HG02840 (cell line): Measurements from ENCODE around the gene HOXA11.

Experiments used
- ATAC-seq: cut with Tn5 transposase; IDR thresholded peaks from one replicate; pipeline ENCODE4 v1.9.1; 2021; ENCODE audit warnings: mild to moderate bottlenecking, moderate library complexity, moderate number of reproducible peaks; ENCODE audit not compliant: unreplicated experiment, low FRiP score

HOXA11 gene

DNA sequence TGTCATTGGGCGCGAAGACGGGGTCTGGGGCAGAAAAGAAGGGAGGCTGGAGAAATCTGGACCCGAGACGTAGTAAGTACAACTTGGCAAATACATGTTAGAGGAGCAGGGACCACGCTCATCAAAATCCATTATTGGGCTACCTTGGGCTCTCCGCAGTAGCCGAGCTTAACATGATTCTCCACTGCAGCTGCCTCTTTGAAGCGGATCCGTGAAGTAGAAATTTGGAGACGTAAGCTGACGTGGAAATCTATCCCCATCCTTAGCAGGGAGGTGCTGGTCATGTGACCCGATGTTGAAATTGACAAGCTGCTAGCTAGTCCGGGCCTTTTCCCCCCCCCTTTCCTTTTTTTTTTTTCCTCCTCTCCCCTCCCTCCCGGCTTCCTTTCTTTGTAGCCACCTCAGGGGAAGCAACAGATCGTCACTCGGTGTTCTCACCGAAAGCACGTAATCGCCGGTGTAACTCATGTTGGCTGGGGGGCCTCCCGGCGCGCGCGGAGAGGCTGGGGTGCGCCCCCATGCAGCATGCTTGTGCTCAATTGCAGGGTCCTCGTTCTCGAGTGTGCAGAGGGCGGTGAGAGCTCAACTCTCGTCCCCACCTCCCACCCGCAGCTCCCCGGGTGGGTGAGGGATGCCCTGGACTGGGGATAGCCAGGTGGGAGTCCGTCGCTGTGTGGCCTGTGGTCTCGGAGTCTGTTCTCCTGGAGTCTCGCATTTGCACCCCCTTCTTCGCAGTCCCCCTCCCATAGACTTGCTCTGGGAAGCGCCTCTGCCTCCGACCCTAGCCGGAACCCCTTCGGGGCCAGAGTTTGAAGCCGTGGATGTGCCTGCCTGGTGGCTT lies at the start of gene HOXA11:
Gene HOXA11 (minus strand): TSS at position 220 of the 841 bp plus-strand sequence. CDS start 88 bp downstream, at position 132.
- no peak for ATAC-seq

DNA sequence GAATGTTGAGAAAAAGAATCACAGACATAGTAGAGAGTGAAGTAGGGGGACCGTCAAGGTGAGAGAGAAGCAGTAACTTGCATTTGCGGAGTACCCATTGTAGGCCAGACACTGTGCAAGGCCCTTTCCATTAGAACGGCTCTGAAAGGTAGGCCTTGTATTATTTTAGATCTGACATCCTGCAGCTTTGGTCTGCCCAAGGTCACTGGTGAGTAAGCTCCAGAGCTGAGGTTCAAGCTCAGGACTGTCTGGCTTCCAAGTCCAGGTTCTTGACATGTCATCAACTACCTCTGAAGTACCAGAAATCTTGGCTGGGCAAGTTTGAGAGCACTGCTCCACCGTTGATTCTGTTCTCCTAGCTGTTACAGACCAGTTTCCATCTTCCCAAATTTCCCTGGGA lies 44.4 kb upstream of the HOXA11 start:
- ATAC-seq, result no peak

DNA sequence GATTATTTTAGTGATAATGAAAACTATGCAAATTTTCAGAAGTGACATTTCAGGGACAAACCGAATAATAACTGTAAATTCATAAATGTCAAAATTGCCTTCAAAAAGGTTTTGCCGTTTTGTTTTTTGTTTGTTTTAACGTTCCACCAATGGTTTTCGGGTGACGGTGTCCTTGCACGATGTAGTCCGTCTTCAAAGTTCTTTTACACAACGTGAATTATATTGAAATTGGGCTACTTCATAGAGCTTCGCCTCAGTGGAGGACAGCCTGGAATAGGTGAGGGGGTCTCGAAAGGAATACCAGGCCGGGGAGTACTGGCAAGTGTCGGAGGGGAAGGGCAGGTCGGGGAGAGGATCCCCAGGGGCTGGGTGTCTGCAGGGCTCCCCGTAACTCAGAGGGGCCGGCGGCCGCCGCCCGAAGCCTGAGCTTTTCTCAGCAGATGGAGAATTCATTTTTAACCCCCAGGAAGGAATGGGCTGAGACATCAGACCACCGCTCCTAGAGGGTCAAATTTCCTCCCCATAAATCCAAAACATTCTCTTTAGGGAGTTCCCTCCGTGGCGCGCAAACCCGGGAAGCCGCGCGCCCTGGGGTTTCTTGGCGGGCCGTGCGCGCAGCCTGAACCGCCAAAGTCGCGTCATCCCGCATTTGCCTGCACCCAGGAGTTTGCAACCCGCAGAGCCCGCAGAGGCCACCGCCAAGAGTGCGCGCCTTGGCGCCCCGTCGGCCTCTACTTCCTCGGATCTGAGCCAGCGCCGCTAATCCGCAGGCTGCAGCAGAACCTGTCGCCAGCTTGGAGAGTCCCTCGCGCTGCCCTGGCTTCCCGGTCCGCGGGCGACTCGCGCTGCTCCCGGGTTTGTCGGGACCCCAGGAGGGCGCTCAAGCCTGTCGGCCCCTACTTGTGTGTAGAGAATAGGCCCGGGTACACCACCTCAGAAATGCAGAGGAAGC lies 40.2 kb upstream of the HOXA11 start:
- no peak for ATAC-seq

DNA sequence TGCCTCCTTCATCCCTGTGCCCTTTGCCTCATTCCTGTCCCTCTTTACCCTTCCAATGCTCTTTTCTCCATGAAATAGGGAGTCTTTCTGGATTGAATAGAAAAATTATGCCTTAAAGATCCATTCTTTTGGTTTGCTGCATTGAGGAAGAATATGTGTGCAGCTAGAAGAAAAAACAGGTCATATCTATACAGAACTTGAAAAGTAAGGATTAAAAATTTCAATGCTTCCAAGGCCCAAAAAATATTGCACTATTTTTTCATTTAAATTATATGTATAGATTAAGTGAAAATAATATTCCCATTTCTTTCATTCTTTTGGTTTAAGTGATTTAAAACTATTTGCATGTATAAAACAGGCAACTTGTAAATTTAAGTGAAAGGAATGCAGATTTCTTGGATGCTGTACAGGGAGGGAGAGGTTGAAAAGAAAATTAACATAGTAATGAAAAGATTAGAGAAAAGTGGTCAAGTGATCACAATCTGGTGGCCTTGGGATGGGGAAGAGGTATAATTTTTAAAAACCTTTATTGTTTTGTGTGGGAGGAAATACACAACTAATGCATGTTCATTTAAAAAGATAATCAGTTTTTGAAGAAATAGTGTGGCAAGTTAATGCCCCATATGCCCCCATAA lies 39.0 kb upstream of the HOXA11 start:
- no peak for ATAC-seq

DNA sequence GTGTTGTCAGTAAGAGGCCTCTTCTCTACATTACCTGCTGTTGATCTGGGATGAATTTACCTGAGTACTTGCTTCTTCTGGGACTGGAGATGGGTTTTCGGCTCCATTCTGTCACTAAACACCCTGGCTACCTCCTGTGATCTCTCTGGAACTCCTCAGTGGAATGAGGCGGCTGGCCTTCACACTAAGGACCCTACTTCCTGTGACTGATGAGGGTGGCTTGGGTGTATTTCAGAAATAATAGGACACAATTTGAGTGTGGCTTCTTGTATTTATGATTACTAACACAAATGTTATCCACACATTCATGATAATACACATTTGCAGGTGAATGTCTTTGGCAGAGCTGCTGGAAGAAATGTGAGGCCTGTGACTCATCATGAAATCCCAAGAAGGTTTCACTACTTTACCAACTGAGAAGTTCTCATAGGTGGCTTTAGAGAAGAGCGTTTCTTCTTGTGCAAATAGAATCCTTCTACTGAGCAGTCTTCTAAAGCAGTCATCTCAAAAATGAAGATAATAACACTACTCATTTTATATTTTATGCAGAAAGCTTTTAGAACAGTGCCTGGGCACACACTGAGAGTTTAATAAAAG lies 36.3 kb upstream of the HOXA11 start:
- ATAC-seq, result no peak

DNA sequence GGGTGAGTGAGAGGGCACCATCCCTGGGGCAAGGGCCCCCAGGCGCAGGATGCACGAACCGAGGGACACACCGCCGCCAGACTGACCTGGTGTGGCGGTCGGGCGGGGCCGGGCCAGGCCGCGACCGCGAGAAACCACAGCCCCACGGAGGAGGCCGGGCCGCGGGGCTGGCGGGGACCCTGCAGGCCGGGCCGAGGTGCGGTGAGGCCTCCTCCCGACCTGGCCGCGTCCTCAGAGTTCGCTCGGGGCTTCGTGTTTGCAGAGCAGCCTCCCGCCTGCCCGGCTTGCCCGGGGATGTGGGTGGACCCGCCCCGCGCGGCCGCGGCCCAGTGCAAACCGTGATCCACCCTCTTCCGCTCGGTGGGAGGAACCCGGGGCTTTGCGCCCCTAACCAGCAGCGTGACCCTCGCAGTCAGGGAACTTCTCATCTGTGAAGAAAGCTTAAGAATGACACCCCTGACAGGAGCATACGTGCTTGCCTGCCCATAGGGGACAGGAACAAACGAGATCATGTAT lies 35.5 kb upstream of the HOXA11 start:
- ATAC-seq, result no peak

DNA sequence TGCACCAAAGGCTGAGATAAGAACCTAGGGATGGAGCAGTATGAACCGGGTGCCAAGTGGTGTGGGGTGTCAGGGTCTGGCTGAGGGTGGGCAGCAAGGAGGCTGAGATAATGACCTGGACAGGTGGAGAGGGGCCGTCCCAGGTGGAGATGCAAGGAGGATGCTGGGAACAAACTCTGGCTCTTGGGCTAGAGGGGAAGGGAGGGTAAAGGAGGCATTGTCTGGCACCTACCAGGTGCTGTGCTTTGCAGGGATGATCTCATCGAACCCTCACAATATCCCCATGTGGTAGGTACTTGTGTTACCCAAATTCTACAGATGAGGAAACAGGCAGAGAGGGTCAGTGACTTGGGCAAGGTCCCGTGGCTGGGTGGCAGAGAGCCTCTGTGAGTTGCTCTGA lies 34.8 kb upstream of the HOXA11 start:
- no peak for ATAC-seq

DNA sequence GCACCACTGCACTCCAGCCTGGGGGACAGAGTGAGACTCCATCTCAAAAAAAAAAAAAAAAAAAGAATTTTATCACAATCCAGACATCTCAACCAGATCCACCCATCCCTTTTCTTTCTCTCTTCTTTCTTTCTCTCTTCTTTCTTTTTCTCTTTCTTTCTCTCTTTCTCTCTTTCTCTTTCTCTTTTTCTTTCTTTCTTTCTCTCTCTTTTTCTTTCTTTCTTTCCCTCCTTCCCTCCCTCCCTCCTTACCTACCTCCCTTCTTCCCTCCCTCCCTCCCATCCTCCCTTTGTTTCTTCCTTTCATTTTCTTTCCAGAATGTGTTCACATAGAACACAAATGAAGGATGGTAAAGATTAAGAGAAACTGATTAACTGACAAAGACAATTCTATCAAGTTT lies 32.9 kb upstream of the HOXA11 start:
- ATAC-seq, result no peak

DNA sequence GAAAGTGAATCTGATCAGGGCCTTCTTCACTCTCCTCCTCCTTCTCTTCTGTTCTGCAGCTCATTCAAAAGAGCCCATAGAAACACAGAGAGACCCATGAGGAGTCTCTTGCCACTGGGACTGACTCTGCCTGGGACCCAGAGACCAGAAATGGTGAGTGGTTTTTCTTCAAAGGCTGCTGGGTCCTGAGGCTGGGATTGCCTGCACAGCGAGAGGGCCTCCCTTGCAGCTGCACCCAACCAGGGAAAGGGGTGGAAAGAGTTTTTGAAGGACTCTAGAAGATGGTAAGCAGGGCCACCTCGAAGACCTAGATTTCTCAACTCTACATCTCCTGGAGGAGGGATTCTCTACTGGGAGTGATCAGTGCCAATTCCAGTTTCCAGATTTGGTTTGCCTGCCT lies 30.3 kb upstream of the HOXA11 start:
- ATAC-seq, result no peak

DNA sequence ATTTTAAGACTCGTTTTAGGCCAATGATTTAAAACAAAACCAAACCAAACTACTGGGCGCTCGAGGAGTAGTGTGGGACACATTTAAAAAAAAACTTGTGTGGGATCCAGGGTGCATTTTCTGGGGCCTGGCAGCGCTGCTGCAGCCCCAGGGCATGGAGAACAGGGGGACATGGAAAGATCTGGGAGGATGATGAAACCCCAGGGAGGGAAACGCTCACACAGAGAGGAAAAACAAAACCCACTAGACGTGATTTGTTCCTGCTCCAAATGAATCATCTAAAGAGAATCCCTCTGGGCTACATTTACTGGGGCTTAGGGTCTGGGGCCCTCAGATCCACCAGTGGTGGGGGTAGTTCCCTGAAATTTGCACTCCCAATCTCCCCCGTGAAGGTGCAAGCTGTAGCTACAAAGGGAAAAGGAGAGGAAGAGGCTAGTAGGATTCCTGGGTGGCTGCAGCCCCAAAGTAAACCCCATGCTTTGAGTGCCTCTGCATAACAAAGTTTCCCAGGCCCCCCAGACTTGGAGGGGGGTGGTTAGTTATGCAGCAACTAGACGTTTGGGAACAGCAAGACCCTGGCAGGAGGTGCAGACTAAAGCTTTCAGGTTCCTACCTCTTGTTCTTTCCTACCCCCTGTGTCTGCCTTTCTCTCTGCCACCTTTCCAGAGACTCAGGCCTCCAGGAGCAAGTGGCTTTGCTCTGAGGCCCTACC lies 29.4 kb upstream of the HOXA11 start:
- no peak for ATAC-seq

DNA sequence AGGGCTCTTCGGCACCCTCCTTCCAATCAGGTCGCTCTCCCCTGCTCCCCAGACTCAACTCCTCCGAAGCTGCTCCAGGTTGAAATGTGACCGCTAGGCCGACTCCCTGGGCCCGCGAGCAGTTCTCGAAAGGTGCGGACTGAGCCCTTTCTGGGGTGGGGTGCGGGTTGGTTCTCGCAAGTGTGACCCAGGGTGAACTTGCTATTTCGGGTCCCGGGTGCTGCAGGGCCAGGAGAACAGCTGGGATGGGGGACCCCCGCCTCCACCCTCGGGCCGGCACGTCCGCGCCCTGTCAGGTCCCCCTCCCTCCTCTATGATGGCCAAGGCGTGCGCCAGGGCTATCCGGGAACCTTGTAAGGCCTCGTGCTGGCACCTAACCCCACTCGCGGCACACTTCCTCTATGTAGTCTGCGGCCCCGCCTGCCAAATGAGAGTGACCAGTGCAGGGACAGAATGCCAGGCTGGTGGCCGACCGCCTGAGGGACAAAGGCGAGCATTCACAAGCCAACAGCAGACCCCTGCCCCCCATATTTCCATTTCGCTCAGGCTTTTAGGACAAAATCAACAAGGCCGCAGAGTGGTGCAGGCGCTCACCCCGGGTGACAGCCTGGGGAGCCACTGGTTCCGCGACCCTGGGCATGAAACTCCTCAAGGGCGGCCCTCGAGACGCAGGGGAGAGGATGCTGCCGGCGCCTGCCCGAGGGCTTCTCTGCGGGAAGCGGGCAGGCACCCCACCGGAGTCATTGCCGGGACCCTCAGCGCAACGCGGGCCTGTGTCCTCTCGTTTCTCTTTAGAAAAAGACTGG lies 28.6 kb upstream of the HOXA11 start:
- ATAC-seq, result no peak

DNA sequence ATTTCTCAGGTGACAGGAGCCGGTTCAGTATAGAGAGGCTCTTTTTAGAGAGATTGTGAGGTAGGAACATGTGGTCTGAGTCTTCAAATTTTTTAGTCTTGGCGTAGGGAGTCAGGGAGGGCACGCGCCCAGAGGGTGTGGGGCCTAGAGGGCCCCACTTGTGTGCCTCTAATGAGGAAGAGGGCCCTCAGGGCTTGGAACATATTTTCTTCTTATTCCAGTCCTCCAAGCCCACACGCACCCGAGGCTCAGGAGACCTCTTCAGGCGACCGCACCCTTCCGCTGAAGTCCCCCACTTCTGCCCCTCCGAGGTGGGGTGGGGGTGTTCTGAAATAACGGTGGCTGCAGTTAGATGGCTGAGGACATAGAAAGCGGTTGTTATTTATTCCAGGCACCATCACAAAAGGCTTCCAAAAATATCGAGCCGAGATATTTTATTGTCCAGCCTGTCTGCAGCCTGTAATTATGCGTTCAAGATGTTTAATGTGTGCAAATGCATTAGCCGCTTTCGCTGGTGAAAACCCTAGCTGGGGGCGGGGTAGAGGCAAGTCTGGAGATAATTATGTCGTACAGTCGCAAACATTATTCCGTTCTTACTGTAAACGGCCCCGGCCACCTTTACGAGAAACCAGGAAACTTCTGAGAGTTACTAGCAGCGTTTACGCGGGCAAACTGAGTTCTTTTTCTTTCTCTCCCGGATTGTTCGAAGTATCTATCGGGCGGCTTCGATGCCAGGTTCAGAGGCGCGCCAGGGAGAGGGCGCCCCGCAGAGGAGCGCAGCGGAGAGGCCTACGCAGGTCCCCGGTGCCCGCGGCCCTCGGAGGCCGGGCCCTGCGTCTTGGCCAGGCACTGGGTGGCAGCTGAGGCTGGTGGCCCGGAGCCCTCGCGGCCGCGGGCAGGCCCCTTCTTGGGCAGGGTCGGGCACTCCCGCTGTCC lies 27.7 kb upstream of the HOXA11 start:
- no peak for ATAC-seq

DNA sequence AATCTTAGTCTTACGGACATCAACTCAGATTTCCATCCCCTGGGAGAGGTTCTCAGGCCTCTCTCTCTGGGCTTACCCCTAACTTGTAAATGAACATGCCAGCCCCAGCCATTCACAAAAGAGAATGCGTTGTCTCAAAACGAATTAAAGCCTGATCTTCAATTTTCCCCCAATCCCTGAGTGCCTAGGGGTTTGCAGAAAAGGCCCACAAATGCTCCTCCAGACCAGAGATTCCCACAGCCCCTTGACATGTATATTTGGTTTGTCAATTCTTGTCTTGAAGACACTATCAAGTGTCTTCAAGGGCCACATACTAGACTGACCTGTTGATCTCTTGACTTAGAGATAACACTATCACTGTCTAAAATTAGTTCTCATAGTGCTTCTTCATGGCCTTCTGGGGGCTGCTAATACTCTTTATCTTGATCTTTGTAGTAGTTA lies 26.8 kb upstream of the HOXA11 start:
- no peak for ATAC-seq

DNA sequence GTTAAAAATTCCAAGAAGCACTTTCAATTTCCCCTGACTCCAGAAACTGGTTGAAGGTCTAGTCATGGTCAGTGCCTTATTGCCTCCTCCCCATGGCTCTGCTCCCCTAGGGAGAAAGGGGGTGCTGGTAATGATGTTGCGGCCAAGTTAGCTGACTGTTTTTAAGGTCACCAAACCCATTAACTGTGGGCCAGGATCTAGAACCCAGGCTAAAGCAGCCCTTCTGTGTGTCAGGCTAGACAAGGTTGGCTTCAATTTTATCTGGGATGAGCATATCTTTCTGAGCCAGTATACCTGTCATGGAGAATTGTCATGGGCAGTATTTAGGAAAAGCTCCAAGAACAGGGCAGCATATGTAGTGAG lies 26.0 kb upstream of the HOXA11 start:
- no peak for ATAC-seq

DNA sequence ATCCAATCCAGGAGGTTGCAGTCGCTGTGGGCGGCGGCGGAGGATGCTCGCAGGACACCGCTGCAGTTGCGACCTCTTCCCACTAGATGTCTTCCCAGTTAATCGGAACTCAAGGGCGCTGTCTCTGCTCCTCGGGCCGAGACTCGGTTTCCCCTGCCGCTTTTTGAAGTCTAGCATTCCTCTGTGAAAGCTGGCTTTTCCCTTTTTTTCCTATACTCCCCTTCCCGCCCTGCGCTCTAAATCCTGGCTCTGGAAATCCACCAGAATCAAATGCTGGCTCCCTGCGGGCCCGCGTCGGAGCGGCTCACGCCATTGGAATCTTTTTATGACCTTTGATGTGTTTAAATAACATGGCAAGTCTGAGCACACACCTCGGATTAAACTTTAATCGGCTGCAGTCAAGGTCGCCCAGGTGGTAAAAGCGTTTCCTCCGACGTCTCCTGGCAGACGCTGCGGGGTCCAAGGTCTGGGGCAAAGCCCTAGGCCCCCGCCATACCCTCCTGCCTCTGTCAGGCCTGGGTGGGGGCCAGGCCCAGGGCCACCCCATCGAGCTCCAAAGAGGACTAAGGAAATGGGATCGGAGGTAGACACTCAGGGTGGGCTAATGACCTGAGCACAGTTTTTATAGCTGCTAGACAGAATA lies 25.5 kb upstream of the HOXA11 start:
- ATAC-seq, result no peak

DNA sequence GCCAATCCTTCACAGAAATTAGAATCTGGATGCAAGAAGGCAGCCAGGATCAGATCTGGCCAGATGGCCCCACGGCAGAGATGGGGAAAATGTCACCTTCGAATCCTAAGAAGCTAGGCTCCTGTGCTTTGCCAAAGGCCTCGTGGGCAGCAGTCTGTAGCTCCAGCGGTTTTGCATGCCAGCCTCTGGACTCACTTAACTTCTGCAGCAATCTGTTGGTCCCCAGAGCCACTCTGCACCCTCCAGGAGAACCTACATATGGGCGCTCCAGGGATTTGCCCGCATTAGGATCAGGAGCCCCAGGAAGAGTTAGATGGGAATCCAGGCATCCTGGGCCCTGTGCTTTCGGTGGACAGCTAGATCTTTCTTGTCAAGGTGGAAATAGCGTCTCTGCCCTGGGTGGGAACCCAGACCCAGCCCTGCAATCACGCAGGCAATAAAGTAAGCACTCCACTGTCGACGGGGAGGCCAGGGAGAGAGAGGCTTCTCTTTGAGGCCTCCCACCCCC lies 25.0 kb upstream of the HOXA11 start:
- no peak for ATAC-seq

DNA sequence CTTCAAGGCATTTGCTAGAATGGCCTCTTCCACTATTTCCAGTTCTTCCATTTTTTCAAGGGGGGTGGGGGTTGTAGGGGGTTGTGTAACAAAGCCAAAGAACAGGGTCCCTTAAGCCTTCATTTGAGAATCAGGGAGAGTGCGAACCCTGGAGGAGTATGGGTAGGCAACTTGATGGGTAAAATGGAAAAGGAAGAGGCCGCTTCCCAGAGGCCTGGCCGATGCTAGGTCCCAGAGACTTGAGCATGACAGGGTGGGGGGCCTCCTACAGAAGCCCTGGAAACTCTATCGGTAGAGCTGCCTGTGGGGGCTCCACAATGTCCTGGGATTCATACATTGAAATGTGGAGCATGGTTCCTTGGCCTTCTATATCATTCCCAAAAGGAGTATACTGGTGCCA lies 24.0 kb upstream of the HOXA11 start:
- no peak for ATAC-seq
